Measurements from ENCODE around the gene MPEG1. TPM values are rescaled to one million over a fixed set of nuclear protein-coding genes. Genes with fewer than 3 reads are reported as not detected.

MPEG1 gene
- total RNA-seq, 4 donors from 2014 or later, result 3.6 to 35.5 (median 11.4) TPM

DNA sequence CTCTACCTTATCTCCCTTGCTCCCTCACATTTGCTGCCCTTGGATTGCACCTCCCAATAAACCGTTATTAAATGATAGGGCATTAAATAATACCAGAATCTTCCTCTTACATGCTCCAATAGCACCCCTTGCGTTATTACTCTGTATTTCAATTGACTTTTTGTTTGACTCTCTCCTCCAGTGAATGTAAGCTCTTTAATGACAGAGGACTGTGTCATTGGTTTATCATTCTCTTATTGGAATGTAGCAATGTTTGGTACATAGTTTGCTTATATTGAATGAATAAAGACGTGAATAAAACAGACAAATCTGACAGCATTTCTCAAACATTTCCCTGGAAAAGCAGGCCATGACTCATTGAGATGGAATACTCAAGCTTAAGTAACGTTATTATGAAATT, 8.7 kb upstream of the MPEG1 start:
- Histone ChIP-seq H3K9me3 (no peaks in the 10 kb centered on the region), H3K27ac (peak overlapping the region in 1 of 4 donors; percentile 53), H3K36me3 (no peaks in the 10 kb centered on the region), H3K4me1 (peaks cover 0 to 30% (median 6%) of the 10 kb centered on the region in 3 donors), H3K4me3 (no peak overlapping the region), H3K27me3 (no peaks in the 10 kb centered on the region)
- peak; percentile 52 for ATAC-seq
- TF ChIP-seq POLR2AphosphoS5 (IDR thresholded peaks at IDR 0.05) (peak; percentile 42), EP300 (IDR thresholded peaks at IDR 0.05) (no peak)
- WGBS, 2 donors (ENCODE audit: low coverage in 1 of 2), result 31 to 51% methylated on average over 4 of the region's 4 CpGs

DNA sequence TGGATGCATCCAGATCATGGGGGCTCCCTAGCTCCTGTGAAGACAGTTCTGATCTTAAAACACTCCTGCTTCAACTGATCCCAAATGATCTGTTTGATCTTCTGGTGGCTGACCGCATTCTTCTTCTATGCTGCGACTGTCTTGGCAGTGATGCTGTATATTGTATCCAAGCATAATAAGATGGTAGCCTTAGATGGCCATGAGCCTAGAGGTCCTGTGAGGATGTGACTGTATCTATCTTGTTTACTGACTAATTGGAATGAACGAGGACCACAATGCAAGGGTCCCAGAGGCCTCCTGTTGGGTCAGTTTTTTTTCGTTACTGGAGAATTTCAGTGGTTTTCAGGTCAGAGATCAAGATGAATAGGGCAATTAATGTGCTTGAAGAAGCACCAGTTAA, 7.1 kb upstream of the MPEG1 start:
- Histone ChIP-seq H3K36me3 (no peaks in the 10 kb centered on the region), H3K27ac (no peak overlapping the region), H3K27me3 (no peaks in the 10 kb centered on the region), H3K4me1 (peaks cover 0 to 29% (median 5%) of the 10 kb centered on the region in 3 donors), H3K4me3 (no peak overlapping the region), H3K9me3 (no peaks in the 10 kb centered on the region)
- no peak for ATAC-seq
- TF ChIP-seq EP300 (IDR thresholded peaks at IDR 0.05) (no peak), POLR2A (IDR thresholded peaks at IDR 0.05) (no peak), POLR2AphosphoS5 (IDR thresholded peaks at IDR 0.05) (no peak)
- TF ChIP-seq, protein P1, sequence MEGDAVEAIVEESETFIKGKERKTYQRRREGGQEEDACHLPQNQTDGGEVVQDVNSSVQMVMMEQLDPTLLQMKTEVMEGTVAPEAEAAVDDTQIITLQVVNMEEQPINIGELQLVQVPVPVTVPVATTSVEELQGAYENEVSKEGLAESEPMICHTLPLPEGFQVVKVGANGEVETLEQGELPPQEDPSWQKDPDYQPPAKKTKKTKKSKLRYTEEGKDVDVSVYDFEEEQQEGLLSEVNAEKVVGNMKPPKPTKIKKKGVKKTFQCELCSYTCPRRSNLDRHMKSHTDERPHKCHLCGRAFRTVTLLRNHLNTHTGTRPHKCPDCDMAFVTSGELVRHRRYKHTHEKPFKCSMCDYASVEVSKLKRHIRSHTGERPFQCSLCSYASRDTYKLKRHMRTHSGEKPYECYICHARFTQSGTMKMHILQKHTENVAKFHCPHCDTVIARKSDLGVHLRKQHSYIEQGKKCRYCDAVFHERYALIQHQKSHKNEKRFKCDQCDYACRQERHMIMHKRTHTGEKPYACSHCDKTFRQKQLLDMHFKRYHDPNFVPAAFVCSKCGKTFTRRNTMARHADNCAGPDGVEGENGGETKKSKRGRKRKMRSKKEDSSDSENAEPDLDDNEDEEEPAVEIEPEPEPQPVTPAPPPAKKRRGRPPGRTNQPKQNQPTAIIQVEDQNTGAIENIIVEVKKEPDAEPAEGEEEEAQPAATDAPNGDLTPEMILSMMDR (IDR thresholded peaks at IDR 0.05), result no peak
- WGBS, 2 donors (ENCODE audit: low coverage in 1 of 2), result 67 to 74% methylated on average over 4 of the region's 4 CpGs

DNA sequence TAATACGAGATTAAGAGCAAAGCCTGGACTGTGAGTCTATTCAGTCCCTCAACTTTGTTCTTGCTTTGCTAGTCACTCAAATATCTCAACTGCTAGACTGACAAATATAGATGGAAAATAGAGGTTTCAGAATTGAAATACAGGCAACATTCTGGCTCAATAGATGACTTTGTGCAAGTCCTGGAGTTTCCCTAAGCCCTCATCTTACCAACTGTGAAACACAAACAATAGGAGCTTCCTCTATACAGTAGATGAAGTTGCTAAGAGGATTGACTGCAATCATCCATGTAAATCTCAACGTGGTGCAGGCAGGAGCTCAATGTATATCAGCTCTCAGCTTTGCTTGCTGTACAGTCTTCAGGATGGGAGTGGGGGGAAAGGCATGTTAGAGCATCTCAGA, 6.2 kb upstream of the MPEG1 start:
- TF ChIP-seq EP300 (IDR thresholded peaks at IDR 0.05) (no peak), POLR2A (IDR thresholded peaks at IDR 0.05) (no peak), POLR2AphosphoS5 (IDR thresholded peaks at IDR 0.05) (no peak)
- TF ChIP-seq, protein P1 (IDR thresholded peaks at IDR 0.05), result no peak
- no peak overlapping the region for H3K4me3 ChIP-seq

DNA sequence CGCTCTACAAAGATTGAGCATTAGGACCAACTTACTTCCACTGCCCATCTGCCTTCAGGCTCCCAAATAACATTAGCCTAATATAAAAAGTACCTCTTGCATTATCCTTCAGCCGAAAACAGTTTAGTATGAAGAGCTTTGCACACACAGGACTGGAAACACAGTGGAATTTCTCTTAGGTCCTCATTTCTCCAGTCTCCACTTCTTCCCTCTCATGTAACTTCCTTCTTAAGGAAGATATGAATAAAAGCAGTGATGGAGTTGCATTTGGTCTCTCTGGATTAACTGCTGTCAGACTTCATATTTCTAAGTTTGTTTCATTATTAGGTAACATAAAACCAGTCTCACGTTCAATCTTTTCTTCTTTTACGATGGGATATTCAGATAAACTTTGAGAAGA, 5.6 kb upstream of the MPEG1 start:
- WGBS, 2 donors (ENCODE audit: low coverage in 1 of 2), result 88 to 94% methylated on average over 4 of the region's 4 CpGs
- Histone ChIP-seq H3K4me1 (peaks cover 0 to 14% (median 3%) of the 10 kb centered on the region in 3 donors), H3K27me3 (no peaks in the 10 kb centered on the region), H3K36me3 (no peaks in the 10 kb centered on the region), H3K27ac (peak overlapping the region in 2 of 4 donors; percentile 44 to 45), H3K9me3 (no peaks in the 10 kb centered on the region), H3K4me3 (no peak overlapping the region)
- no peak for ATAC-seq
- TF ChIP-seq, protein P1 (IDR thresholded peaks at IDR 0.05), result no peak
- TF ChIP-seq EP300 (IDR thresholded peaks at IDR 0.05), result no peak

More for the DNA sequence above, 6.2 kb upstream of the MPEG1 start:
- Histone ChIP-seq H3K4me1 (peaks cover 0 to 20% (median 3%) of the 10 kb centered on the region in 3 donors), H3K36me3 (no peaks in the 10 kb centered on the region), H3K9me3 (no peaks in the 10 kb centered on the region), H3K27me3 (no peaks in the 10 kb centered on the region), H3K27ac (no peak overlapping the region)
- 57 to 58% methylated on average over 2 of the region's 2 CpGs for WGBS, 2 donors (ENCODE audit: low coverage in 1 of 2)
- ATAC-seq, result no peak

DNA sequence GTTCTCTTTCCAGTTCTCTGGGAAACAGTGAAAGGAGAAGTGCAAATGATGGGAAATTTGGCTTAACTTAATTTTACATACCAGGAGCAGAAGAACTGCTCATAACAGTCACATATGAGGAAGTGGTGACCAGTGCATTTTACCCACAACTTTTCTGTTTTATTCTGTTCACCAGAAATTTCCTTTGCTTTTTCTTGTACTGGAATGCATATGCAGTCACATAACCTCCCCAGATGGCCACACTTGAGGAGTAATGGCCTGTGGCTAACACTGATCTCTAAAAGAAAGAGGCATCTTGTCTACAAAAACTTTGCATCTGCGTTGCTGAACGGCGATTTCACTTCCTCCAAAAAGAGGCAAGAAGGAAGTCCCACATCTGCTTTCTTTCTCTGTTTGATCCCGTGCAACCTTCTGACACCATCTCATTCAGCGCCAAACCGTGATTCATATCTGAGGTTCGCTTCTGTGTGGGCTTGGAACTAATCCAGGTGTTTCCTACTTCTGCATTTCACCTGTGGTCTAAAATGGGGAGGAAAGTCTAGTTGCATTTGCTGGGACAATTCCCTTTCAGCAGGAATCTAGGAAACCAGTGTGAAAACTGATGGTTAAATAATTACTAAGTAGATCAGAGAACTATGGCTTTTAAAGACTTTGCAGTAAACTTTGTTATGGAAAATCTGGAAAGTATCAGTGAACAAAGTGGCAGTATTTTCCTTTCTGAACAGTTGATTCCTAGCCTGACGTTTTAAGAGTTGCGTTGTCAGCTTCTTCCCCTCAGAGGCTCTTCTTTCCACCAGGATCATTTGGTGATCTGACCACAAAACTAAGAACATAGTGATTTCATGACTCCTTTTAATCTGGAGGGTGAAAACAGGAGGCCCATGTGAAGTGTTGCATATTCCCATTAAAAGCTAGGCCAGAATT, 4.2 kb upstream of the MPEG1 start:
- peaks cover 0 to 6% (median 0%) of the 10 kb centered on the region in 3 donors for H3K4me1 ChIP-seq
- H3K4me3 ChIP-seq, result no peak overlapping the region
- 17 to 20% methylated on average over 4 to 9 of the region's 9 CpGs for WGBS, 2 donors (ENCODE audit: low coverage in 1 of 2)
- no peaks in the 10 kb centered on the region for H3K36me3 ChIP-seq
- peak overlapping the region in 3 of 4 donors; percentile 28 to 47 (median 45) for H3K27ac ChIP-seq
- peak; percentile 60 for ATAC-seq
- TF ChIP-seq, protein P1 (IDR thresholded peaks at IDR 0.05), result no peak
- TF ChIP-seq POLR2AphosphoS5 (IDR thresholded peaks at IDR 0.05) (peak; percentile 55), EP300 (IDR thresholded peaks at IDR 0.05) (no peak), POLR2A (IDR thresholded peaks at IDR 0.05) (no peak)
- no peaks in the 10 kb centered on the region for H3K27me3 ChIP-seq
- H3K9me3 ChIP-seq, result no peaks in the 10 kb centered on the region
